OCI-LY7 (cell line): ENCODE results near the gene CCDC170.

ENCODE experiments used
- EZH2phosphoT487 ChIP-seq: fragments of 200-600 bp; sonication (generic); IDR thresholded peaks from 2 replicates; pipeline ENCODE4 v1.6.1; 2018; ENCODE audit warnings: low read depth, borderline replicate concordance, mild to moderate bottlenecking, mixed run types, antibody characterized with exemption, low read length, moderate library complexity, mixed read lengths
- TF ChIP-seq, protein P1 (sequence below): fragments of 200-600 bp; sonication (generic); conservative IDR thresholded peaks from 2 replicates; pipeline ENCODE4 v1.5.1; 2014; ENCODE audit warnings: mild to moderate bottlenecking, antibody characterized with exemption, low read length, moderate library complexity, mixed read lengths

- TF ChIP-seq, protein P1, sequence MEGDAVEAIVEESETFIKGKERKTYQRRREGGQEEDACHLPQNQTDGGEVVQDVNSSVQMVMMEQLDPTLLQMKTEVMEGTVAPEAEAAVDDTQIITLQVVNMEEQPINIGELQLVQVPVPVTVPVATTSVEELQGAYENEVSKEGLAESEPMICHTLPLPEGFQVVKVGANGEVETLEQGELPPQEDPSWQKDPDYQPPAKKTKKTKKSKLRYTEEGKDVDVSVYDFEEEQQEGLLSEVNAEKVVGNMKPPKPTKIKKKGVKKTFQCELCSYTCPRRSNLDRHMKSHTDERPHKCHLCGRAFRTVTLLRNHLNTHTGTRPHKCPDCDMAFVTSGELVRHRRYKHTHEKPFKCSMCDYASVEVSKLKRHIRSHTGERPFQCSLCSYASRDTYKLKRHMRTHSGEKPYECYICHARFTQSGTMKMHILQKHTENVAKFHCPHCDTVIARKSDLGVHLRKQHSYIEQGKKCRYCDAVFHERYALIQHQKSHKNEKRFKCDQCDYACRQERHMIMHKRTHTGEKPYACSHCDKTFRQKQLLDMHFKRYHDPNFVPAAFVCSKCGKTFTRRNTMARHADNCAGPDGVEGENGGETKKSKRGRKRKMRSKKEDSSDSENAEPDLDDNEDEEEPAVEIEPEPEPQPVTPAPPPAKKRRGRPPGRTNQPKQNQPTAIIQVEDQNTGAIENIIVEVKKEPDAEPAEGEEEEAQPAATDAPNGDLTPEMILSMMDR: no peak
- TF ChIP-seq EZH2phosphoT487: no peak
Measured at GRCh38 chr6:151624481-151624880, 130.7 kb downstream of the CCDC170 start.
